Islet precursor cell (in vitro differentiated cells): ENCODE results near the gene CAV2.

ENCODE experiments used
- DNase-seq: peaks from one replicate; pipeline ENCODE4 v3.0.0-alpha.2; 2018

CAV2 gene

GRCh38 chr7:116549370-116549769 lies 49.8 kb downstream of the CAV2 start:
- DNase-seq, result no peak

DNA sequence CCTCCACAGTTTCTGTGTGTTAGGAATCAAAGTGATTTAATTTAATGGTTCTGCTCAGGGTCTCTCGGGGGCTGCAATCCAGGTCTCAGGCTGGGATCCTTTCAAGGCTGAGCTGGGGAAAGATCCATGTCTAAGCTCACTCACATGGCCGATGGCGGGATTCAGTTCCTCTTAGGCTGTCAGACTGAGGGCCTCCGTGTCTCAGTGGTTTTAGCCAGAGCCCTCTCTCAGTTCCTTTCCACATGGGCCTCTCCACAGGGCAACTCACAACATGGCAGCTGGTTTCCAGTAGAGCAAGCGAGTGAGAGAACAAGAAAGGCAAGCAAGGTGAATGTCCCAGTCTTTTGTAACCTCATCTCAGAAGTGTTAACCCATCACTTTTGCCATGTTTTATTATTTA lies 52.2 kb downstream of the CAV2 start:
- no peak for DNase-seq

DNA sequence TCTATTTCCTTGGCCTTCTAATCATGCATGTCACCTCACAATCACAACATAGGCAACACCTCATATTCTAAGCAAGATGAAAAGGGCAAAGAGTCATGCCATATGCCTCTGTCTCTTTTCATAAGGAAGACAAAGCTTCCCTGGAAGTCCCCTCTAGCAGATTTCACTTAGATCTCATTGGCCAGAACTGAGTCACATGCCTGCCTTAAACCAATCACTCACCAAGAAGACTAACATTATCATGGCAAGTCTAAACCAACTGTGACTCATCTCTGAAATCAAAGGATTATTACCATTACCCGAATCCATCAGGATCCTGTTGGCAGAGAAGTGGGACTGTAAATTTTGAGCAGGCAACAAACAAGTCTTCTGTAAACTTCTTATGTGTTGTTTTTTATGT lies 53.1 kb downstream of the CAV2 start:
- DNase-seq, result no peak

- no peak for DNase-seq
Observed at GRCh38 chr7:116553168-116553964, 53.8 kb downstream of the CAV2 start.

- DNase-seq, result no peak
Observed at GRCh38 chr7:116554436-116554835, 54.9 kb downstream of the CAV2 start.

GRCh38 chr7:116554911-116555310 lies 55.4 kb downstream of the CAV2 start:
- DNase-seq, result no peak

DNA sequence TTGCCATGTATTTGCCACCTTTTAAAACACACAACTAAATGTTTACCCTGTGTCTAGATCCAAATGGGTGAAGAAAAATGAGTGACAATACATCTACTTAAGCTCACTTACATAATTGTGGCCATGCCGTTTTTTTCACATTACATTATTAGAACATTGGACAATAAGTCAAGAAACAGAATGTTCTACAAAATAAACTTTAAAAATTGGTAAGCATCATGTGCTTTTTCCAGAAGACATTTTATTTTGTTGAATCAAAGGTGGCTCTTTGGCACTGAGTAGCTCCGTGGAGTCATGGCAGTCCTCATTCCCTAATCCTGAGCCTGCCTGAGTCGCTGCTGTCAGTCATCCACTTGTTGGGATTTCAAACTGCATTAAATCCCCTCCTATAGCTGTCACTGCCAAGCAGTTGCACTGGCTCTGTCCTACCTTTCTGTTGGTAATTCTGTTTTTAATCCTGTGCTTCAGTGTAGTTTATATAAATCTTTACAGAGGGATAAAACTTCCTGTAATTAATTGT lies 57.6 kb downstream of the CAV2 start:
- DNase-seq, result no peak

- DNase-seq, result no peak
Observed at GRCh38 chr7:116557901-116558300, 58.4 kb downstream of the CAV2 start.
